ENCODE results near the gene HCCS.

HCCS gene

DNA sequence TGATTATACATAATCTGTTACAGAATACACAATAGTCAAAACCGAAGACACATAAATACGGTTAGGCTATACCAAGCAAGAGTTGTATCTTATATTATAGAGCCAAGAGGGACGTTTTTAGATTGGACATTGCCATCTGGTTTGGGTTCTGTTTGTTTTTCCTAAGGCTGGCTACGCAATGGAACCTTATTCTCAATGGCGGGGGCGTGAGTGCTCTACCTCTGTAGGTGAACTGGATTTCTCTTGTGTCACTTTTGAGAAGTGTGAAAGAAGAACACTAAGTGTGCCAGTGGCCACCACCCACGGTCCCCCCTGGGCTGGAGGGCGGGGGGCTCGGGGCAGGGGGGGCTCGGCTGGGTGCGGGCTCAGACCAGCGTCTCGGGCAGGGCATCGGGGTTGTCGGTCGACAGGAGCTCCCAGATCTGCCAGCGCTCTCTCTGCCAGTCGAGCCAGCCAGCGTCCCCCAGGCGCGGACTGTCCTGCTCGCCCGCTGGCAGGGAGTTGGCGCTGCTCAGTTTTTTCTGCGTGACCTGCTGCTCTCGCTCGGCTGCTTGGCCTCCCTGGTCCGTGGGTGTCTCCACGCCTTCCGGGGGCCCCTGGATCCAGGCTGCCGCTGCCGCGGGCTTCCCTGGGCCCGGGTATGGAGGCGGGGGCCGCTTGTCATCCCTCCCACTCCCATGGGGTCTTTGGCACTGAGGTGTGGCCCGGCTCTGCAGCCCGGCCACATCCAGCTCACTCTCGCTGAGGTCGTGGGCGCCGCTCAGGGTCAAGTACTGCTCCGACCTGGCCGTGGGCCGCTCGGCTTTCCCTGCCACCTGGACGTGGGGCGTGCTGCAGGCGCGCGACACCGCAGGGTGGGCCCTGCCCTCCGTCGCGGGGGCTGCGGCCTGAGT is 27.6 kb downstream of the HCCS start:
- no peak overlapping the region for H2AFZ ChIP-seq (ENCODE audit: low read length)
- H3K9me3 ChIP-seq (ENCODE audit: low read length) = no peaks in the 10 kb centered on the region
- H3K4me3 ChIP-seq (ENCODE audit: low read depth, low read length, poor library complexity, severe bottlenecking) = no peak overlapping the region
- TF ChIP-seq, protein P1, sequence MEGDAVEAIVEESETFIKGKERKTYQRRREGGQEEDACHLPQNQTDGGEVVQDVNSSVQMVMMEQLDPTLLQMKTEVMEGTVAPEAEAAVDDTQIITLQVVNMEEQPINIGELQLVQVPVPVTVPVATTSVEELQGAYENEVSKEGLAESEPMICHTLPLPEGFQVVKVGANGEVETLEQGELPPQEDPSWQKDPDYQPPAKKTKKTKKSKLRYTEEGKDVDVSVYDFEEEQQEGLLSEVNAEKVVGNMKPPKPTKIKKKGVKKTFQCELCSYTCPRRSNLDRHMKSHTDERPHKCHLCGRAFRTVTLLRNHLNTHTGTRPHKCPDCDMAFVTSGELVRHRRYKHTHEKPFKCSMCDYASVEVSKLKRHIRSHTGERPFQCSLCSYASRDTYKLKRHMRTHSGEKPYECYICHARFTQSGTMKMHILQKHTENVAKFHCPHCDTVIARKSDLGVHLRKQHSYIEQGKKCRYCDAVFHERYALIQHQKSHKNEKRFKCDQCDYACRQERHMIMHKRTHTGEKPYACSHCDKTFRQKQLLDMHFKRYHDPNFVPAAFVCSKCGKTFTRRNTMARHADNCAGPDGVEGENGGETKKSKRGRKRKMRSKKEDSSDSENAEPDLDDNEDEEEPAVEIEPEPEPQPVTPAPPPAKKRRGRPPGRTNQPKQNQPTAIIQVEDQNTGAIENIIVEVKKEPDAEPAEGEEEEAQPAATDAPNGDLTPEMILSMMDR (IDR thresholded peaks at IDR 0.05; ENCODE audit: low read length) = no peak
- TF ChIP-seq EZH2 (IDR thresholded peaks at IDR 0.05; ENCODE audit: borderline replicate concordance, low read length) = no peak
- no peaks in the 10 kb centered on the region for H3K79me2 ChIP-seq (ENCODE audit: insufficient read depth, low read length)
- H3K9me2 ChIP-seq (ENCODE audit: low read depth, low read length) = no peaks in the 10 kb centered on the region
- no peak overlapping the region for H3K4me2 ChIP-seq (ENCODE audit: low read length)
- no peaks in the 10 kb centered on the region for H4K20me1 ChIP-seq (ENCODE audit: insufficient read depth, low read length)
- H3K4me1 ChIP-seq (ENCODE audit: insufficient read depth, low read length, severe bottlenecking) = no peaks in the 10 kb centered on the region
- H3K9ac ChIP-seq (ENCODE audit: low read length) = no peak overlapping the region
- no peaks in the 10 kb centered on the region for H3K36me3 ChIP-seq (ENCODE audit: insufficient read depth, low read length)
- no peaks in the 10 kb centered on the region for H3F3A ChIP-seq (ENCODE audit: insufficient read depth, low read length)
- H3K27me3 ChIP-seq (ENCODE audit: insufficient read depth, low read length) = no peaks in the 10 kb centered on the region
- H3K27ac ChIP-seq (ENCODE audit: low read depth, low read length, poor library complexity, severe bottlenecking) = no peak overlapping the region

GRCh38 chrX:11143931-11144678 is 33.0 kb downstream of the HCCS start:
- H3K9me3 ChIP-seq (ENCODE audit: low read length) = no peaks in the 10 kb centered on the region
- H3K36me3 ChIP-seq (ENCODE audit: insufficient read depth, low read length) = no peaks in the 10 kb centered on the region
- TF ChIP-seq, protein P1 (IDR thresholded peaks at IDR 0.05; ENCODE audit: low read length) = peak; percentile 49
- no peak for TF ChIP-seq EZH2 (IDR thresholded peaks at IDR 0.05; ENCODE audit: borderline replicate concordance, low read length)
- no peaks in the 10 kb centered on the region for H3F3A ChIP-seq (ENCODE audit: insufficient read depth, low read length)
- no peak overlapping the region for H3K9ac ChIP-seq (ENCODE audit: low read length)
- no peaks in the 10 kb centered on the region for H3K79me2 ChIP-seq (ENCODE audit: insufficient read depth, low read length)
- H3K9me2 ChIP-seq (ENCODE audit: low read depth, low read length) = no peaks in the 10 kb centered on the region
- H4K20me1 ChIP-seq (ENCODE audit: insufficient read depth, low read length) = no peaks in the 10 kb centered on the region
- H3K27me3 ChIP-seq (ENCODE audit: insufficient read depth, low read length) = no peaks in the 10 kb centered on the region
- H3K4me3 ChIP-seq (ENCODE audit: low read depth, low read length, poor library complexity, severe bottlenecking) = peak overlapping the region; percentile 43
- H2AFZ ChIP-seq (ENCODE audit: low read length) = 0 out of 2 replicates have a peak overlapping the region, but pooled peaks have one; percentile 24
- H3K4me2 ChIP-seq (ENCODE audit: low read length) = peak overlapping the region; percentile 71
- H3K4me1 ChIP-seq (ENCODE audit: insufficient read depth, low read length, severe bottlenecking) = peaks cover 10% of the 10 kb centered on the region
- no peak overlapping the region for H3K27ac ChIP-seq (ENCODE audit: low read depth, low read length, poor library complexity, severe bottlenecking)

DNA sequence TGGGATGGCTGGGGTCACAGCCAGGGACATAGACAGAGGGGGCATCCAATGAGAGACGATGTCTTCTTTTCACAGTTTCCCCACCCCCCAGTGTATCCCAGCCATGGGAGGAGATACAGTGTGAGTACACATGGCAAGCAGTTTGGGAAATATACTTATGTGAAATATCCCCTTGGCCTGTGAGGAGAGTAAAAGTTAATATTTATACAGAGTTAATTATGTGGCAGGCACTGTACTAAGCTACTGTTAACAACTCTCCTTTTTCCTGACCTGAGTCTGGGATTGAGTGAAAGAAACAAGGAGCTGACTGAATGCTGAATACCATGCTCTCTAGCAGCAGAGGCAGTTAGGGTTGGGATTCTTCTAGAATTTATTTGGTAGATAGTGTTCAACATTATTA is 35.3 kb downstream of the HCCS start:
- Histone ChIP-seq H3K27ac (ENCODE audit: low read depth, low read length, poor library complexity, severe bottlenecking) (no peak overlapping the region), H3K9ac (ENCODE audit: low read length) (no peak overlapping the region), H3K36me3 (ENCODE audit: insufficient read depth, low read length) (no peaks in the 10 kb centered on the region), H3K4me3 (ENCODE audit: low read depth, low read length, poor library complexity, severe bottlenecking) (no peak overlapping the region), H3K4me1 (ENCODE audit: insufficient read depth, low read length, severe bottlenecking) (peaks cover 10% of the 10 kb centered on the region), H3K27me3 (ENCODE audit: insufficient read depth, low read length) (no peaks in the 10 kb centered on the region), H3K9me3 (ENCODE audit: low read length) (no peaks in the 10 kb centered on the region), H3K4me2 (ENCODE audit: low read length) (no peak overlapping the region), H3K79me2 (ENCODE audit: insufficient read depth, low read length) (no peaks in the 10 kb centered on the region), H4K20me1 (ENCODE audit: insufficient read depth, low read length) (no peaks in the 10 kb centered on the region), H2AFZ (ENCODE audit: low read length) (no peak overlapping the region), H3F3A (ENCODE audit: insufficient read depth, low read length) (no peaks in the 10 kb centered on the region), H3K9me2 (ENCODE audit: low read depth, low read length) (no peaks in the 10 kb centered on the region)
- TF ChIP-seq, protein P1 (IDR thresholded peaks at IDR 0.05; ENCODE audit: low read length) = no peak
- no peak for TF ChIP-seq EZH2 (IDR thresholded peaks at IDR 0.05; ENCODE audit: borderline replicate concordance, low read length)

Measured in OCI-LY1 (cell line).